Measurements from ENCODE around the gene FBXW9. TPM values are rescaled to one million over a fixed set of nuclear protein-coding genes. Genes with fewer than 3 reads are reported as not detected.
A peak's percentile ranks its signal among the peaks of the same experiment; 100 is the strongest.

FBXW9 gene
- total RNA-seq, 2 experiments from 2014 or later, result 2.2 to 2.4 TPM

DNA sequence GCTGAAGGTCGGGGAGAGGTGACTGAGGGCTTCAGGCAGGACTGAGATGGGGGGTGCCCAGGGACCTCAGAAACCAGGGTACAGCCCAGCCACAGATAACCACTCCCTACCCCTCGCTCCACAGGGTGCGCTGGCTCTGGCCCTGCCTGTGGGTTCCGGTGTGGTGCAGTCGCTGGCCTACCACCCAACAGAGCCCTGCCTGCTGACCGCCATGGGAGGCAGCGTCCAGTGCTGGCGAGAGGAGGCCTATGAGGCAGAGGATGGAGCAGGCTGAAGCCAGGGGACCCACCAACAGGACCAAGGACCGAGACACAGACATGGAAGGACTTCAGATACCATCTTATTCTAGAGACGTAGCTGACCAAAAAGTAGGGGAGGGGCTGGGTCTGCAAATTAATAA, 21.0 kb downstream of the FBXW9 start:
- H3K9me3 ChIP-seq (ENCODE audit: control insufficient read depth in 1 of 2, insufficient read depth in 1 of 2, low read length in 2 of 2), result no peaks in the 10 kb centered on the region
- Mint-ChIP-seq H3K27me3 (no peaks in the 10 kb centered on the region), H3K9me3 (no peaks in the 10 kb centered on the region), H3K36me3 (ENCODE audit: low read depth) (peaks cover 72% of the 10 kb centered on the region), H3K27ac (no peak overlapping the region), H3K4me3 (no peak overlapping the region), H3K4me1 (ENCODE audit: low read depth) (peaks cover 29% of the 10 kb centered on the region)
- no peak overlapping the region for H3K4me3 ChIP-seq (ENCODE audit: low read length)
- ChIA-PET POLR2A (no interaction called here), CTCF (no interaction called here)
- H3K27me3 ChIP-seq (ENCODE audit: control insufficient read depth in 1 of 2, insufficient read depth in 2 of 2, low read length in 2 of 2), result no peaks in the 10 kb centered on the region
- no peak for ATAC-seq (ENCODE audit: poor library complexity)
- DNase-seq, result no peak
- intact Hi-C loops (cut with DNase I, micrococcal nuclease), result loop anchor here in 1 of 2 experiments (5.0 kb wide), 1 partner anchor 122 kb away; no protein-coding TSS in a partner anchor
- no peak overlapping the region for H3K27ac ChIP-seq (ENCODE audit: low read depth in 1 of 2, low read length in 2 of 2)
- H3K36me3 ChIP-seq (ENCODE audit: insufficient read depth, low read length), result peaks cover 75% of the 10 kb centered on the region
- peaks cover 34% of the 10 kb centered on the region for H3K4me1 ChIP-seq (ENCODE audit: insufficient read depth, low read length)
- TF ChIP-seq, protein P1, sequence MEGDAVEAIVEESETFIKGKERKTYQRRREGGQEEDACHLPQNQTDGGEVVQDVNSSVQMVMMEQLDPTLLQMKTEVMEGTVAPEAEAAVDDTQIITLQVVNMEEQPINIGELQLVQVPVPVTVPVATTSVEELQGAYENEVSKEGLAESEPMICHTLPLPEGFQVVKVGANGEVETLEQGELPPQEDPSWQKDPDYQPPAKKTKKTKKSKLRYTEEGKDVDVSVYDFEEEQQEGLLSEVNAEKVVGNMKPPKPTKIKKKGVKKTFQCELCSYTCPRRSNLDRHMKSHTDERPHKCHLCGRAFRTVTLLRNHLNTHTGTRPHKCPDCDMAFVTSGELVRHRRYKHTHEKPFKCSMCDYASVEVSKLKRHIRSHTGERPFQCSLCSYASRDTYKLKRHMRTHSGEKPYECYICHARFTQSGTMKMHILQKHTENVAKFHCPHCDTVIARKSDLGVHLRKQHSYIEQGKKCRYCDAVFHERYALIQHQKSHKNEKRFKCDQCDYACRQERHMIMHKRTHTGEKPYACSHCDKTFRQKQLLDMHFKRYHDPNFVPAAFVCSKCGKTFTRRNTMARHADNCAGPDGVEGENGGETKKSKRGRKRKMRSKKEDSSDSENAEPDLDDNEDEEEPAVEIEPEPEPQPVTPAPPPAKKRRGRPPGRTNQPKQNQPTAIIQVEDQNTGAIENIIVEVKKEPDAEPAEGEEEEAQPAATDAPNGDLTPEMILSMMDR (IDR thresholded peaks at IDR 0.05), result no peak

DNA sequence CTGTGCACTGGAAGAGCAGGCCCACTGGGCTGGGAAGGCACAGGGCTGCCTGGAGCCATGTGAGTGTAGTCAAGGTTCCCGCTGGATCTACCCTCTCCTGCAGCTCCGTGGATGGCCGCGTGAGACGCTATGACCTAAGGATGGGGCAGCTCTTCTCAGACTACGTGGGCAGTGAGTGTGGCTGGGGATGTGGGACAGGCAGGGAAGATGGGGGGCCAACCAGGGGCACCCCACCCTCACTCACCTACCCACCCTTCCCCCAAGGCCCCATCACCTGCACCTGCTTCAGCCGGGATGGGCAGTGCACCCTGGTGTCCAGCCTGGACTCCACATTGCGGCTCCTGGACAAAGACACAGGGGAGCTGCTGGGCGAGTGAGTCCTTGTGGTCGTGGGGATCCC, 23.7 kb downstream of the FBXW9 start:
- Histone ChIP-seq H3K4me3 (ENCODE audit: low read length) (no peak overlapping the region), H3K27me3 (ENCODE audit: control insufficient read depth in 1 of 2, insufficient read depth in 2 of 2, low read length in 2 of 2) (no peaks in the 10 kb centered on the region), H3K4me1 (ENCODE audit: insufficient read depth, low read length) (peaks cover 44% of the 10 kb centered on the region), H3K9me3 (ENCODE audit: control insufficient read depth in 1 of 2, insufficient read depth in 1 of 2, low read length in 2 of 2) (no peaks in the 10 kb centered on the region), H3K36me3 (ENCODE audit: insufficient read depth, low read length) (peaks cover 51% of the 10 kb centered on the region), H3K27ac (ENCODE audit: low read depth in 1 of 2, low read length in 2 of 2) (no peak overlapping the region)
- peak in 1 of 14 experiments; percentile 35 for DNase-seq
- POLR2A ChIA-PET, result interaction anchor here (0.6 to 1.5 kb wide), 4 partner anchors 9 to 480 kb away, joined by 3 to 7 read pairs (median 3); partner anchors contain the start of genes DHPS, GET3 and TRIR
- no peak for ATAC-seq (ENCODE audit: poor library complexity)
- Mint-ChIP-seq H3K27me3 (no peaks in the 10 kb centered on the region), H3K36me3 (ENCODE audit: low read depth) (peaks cover 71% of the 10 kb centered on the region), H3K9me3 (no peaks in the 10 kb centered on the region), H3K4me1 (ENCODE audit: low read depth) (peaks cover 31% of the 10 kb centered on the region), H3K27ac (no peak overlapping the region), H3K4me3 (peak overlapping the region; percentile 47)
- TF ChIP-seq, protein P1 (IDR thresholded peaks at IDR 0.05), result no peak
- CTCF ChIA-PET, result interaction anchor here (1.2 to 2.1 kb wide), 7 partner anchors 59 to 180 kb away, joined by 3 to 8 read pairs (median 4); partner anchors contain the start of genes ZNF490, ZNF564 and ZNF791
- intact Hi-C loops (cut with DNase I, micrococcal nuclease), result loop anchor here (1.0 to 5.0 kb wide), 3 partner anchors 32 to 470 kb away; no protein-coding TSS in a partner anchor

DNA sequence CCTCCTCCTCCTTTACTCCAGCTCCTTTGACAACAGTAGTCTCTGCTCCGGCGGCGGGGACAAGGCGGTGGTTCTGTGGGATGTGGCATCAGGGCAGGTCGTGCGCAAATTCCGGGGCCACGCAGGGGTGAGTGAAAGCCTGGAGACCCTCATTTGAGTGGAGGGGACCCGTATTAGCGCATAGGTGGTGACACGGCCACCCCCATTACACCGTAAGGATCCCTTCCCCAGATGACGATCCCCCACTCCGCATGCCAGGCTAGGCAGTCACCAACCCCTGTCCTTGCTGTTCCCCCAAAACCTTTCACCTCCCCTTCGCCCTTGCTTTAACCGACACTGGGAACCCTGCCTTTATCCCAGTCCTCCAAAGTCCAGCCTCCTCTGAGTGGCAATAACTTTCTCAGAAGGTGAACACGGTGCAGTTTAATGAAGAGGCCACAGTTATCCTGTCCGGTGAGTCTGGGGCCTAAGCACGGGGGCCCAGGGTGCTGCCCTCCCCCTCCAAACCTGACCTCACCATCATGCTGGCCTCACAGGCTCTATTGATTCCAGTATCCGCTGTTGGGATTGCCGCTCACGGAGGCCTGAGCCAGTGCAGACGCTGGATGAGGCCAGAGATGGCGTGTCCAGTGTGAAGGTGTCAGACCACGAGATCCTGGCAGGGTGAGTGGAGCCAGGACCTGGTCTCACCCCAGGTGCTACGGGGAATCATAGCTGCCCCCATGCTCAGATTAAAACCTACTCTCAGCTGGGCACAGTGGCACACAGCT, 26.1 kb downstream of the FBXW9 start:
- Mint-ChIP-seq H3K4me3 (peak overlapping the region; percentile 92), H3K27ac (peak overlapping the region; percentile 98), H3K27me3 (no peaks in the 10 kb centered on the region), H3K9me3 (no peaks in the 10 kb centered on the region), H3K4me1 (ENCODE audit: low read depth) (peaks cover 40% of the 10 kb centered on the region), H3K36me3 (ENCODE audit: low read depth) (peaks cover 57% of the 10 kb centered on the region)
- intact Hi-C loops (cut with DNase I, micrococcal nuclease), result loop anchor here in 1 of 2 experiments (5.0 kb wide), 1 partner anchor 468 kb away; no protein-coding TSS in a partner anchor
- H3K4me3 ChIP-seq (ENCODE audit: low read length), result peak overlapping the region; percentile 85
- H3K4me1 ChIP-seq (ENCODE audit: insufficient read depth, low read length), result peaks cover 49% of the 10 kb centered on the region
- no peaks in the 10 kb centered on the region for H3K9me3 ChIP-seq (ENCODE audit: control insufficient read depth in 1 of 2, insufficient read depth in 1 of 2, low read length in 2 of 2)
- peak overlapping the region; percentile 89 to 99 for H3K27ac ChIP-seq (ENCODE audit: low read depth in 1 of 2, low read length in 2 of 2)
- H3K27me3 ChIP-seq (ENCODE audit: control insufficient read depth in 1 of 2, insufficient read depth in 2 of 2, low read length in 2 of 2), result no peaks in the 10 kb centered on the region
- no peak for DNase-seq
- H3K36me3 ChIP-seq (ENCODE audit: insufficient read depth, low read length), result peaks cover 27% of the 10 kb centered on the region
- ChIA-PET CTCF (interaction anchor here (1.5 to 2.4 kb wide), 2 partner anchors 11 to 30 kb away, joined by 4 to 16 read pairs (median 7); partner anchors contain the start of gene DHPS), POLR2A (interaction anchor here (0.7 to 2.0 kb wide), 7 partner anchors 11 to 175 kb away, joined by 3 to 28 read pairs (median 8); partner anchors contain the start of genes DHPS, TRIR, ZNF490 and ZNF791)
- ATAC-seq (ENCODE audit: poor library complexity), result no peak
- TF ChIP-seq, protein P1 (IDR thresholded peaks at IDR 0.05), result no peak
